Measurements from ENCODE around the gene DHRSX. TPM values are rescaled to one million over a fixed set of nuclear protein-coding genes. Genes with fewer than 3 reads are reported as not detected.

Gene DHRSX
- total and polyA plus RNA-seq, 2 of the 8 experiments (the other 6 are each of a cell fraction or from before 2014, with no cell fraction given) = 35.1 to 43.4 TPM

GRCh38 chrX:2387614-2388239 lies 113.0 kb downstream of the DHRSX start (continued):
- no peak for TF ChIP-seq EP300 (IDR thresholded peaks at IDR 0.05; ENCODE audit: borderline replicate concordance in 1 of 2, low read depth in 2 of 2, low read length in 2 of 2)
